ENCODE data around the gene E2F2.

- TF ChIP-seq CTCF (IDR thresholded peaks at IDR 0.05 in 8 of 11, conservative IDR thresholded peaks at IDR 0.05 in 3 of 11) (no peak), POLR2AphosphoS5 (IDR thresholded peaks at IDR 0.05) (no peak), POLR2A (IDR thresholded peaks at IDR 0.05) (no peak)
Measured at GRCh38 chr1:23471473-23472075, 59.5 kb downstream of the E2F2 start.

Data from spleen (tissue), 7 donors.